ENCODE results near the gene GADD45B. TPM values are rescaled to one million over a fixed set of nuclear protein-coding genes. Genes with fewer than 3 reads are reported as not detected.

Gene GADD45B
- total RNA-seq, 1 experiment from 2014 or later, result 56.2 TPM

- no peaks in the 10 kb centered on the region for H3K27me3 ChIP-seq (ENCODE audit: control insufficient read depth, insufficient read depth, low read length)
- in situ Hi-C loops (cut with HindIII; ENCODE audit: low pct_unique_long_range_greater_than_20kb, low sequenced_read_pairs), result no loop called here
- DNase-seq (ENCODE audit: low read depth, low spot score), result no peak
- POLR2A ChIA-PET, result interaction anchor here (0.6 to 1.4 kb wide), 3 partner anchors 21 to 416 kb away, joined by 3 to 8 read pairs (median 4); partner anchors contain the start of gene GADD45B
- no peak for ATAC-seq
- CTCF ChIA-PET, result no interaction called here
- no peaks in the 10 kb centered on the region for H3K9me3 ChIP-seq (ENCODE audit: control insufficient read depth, insufficient read depth, low read depth, low read length)
- intact Hi-C loops (cut with micrococcal nuclease; ENCODE audit: unreplicated experiment), result no loop called here
- H3K36me3 ChIP-seq (ENCODE audit: control insufficient read depth, insufficient read depth, low read length), result no peaks in the 10 kb centered on the region
- no peak for TF ChIP-seq SIN3A (IDR thresholded peaks at IDR 0.05; ENCODE audit: borderline replicate concordance, insufficient read depth, low read depth, low read length)
- no peak for TF ChIP-seq POLR2AphosphoS5 (IDR thresholded peaks at IDR 0.05; ENCODE audit: low read depth, low read length)
- TF ChIP-seq TCF7L2 (IDR thresholded peaks at IDR 0.05; ENCODE audit: low read depth, low read length), result no peak
- TF ChIP-seq CTCF (IDR thresholded peaks at IDR 0.05), result no peak
- TF ChIP-seq REST (IDR thresholded peaks at IDR 0.05; ENCODE audit: insufficient read depth in 1 of 2, low read depth in 2 of 2, low read length in 1 of 2), result no peak
- BruUV-seq (replicated peaks), result no TSS peak
- H3K4me3 ChIP-seq (ENCODE audit: low read depth in 2 of 2, low read length in 2 of 2), result no peak overlapping the region
- H3K4me1 ChIP-seq (ENCODE audit: control insufficient read depth, insufficient read depth, low read length), result peaks cover 26% of the 10 kb centered on the region
- H3K27ac ChIP-seq (ENCODE audit: low read length), result peak overlapping the region; percentile 23; the same call in 1 of the 2 replicates
These were observed 21.3 kb downstream of the GADD45B start for GRCh38 chr19:2497186-2497585.

- no peak for TF ChIP-seq REST (IDR thresholded peaks at IDR 0.05; ENCODE audit: insufficient read depth in 1 of 2, low read depth in 2 of 2, low read length in 1 of 2)
- TF ChIP-seq TCF7L2 (IDR thresholded peaks at IDR 0.05; ENCODE audit: low read depth, low read length), result no peak
- no peak for TF ChIP-seq CTCF (IDR thresholded peaks at IDR 0.05)
- no peak for TF ChIP-seq SIN3A (IDR thresholded peaks at IDR 0.05; ENCODE audit: borderline replicate concordance, insufficient read depth, low read depth, low read length)
- no peak for TF ChIP-seq POLR2AphosphoS5 (IDR thresholded peaks at IDR 0.05; ENCODE audit: low read depth, low read length)
- Histone ChIP-seq H3K4me3 (ENCODE audit: low read depth in 2 of 2, low read length in 2 of 2) (no peak overlapping the region), H3K27ac (ENCODE audit: low read length) (no peak overlapping the region; the same call in 1 of the 2 replicates), H3K36me3 (ENCODE audit: control insufficient read depth, insufficient read depth, low read length) (no peaks in the 10 kb centered on the region), H3K9me3 (ENCODE audit: control insufficient read depth, insufficient read depth, low read depth, low read length) (no peaks in the 10 kb centered on the region), H3K4me1 (ENCODE audit: control insufficient read depth, insufficient read depth, low read length) (peaks cover 24% of the 10 kb centered on the region), H3K27me3 (ENCODE audit: control insufficient read depth, insufficient read depth, low read length) (no peaks in the 10 kb centered on the region)
- CTCF ChIA-PET, result interaction anchor here (0.7 kb wide), 1 partner anchor 35 kb away, joined by 6 read pairs; no protein-coding TSS in a partner anchor
- no TSS peak for BruUV-seq (replicated peaks)
- ATAC-seq (no peak), DNase-seq (ENCODE audit: low read depth, low spot score) (no peak)
- in situ Hi-C loops (cut with HindIII; ENCODE audit: low pct_unique_long_range_greater_than_20kb, low sequenced_read_pairs), result no loop called here
- intact Hi-C loops (cut with micrococcal nuclease; ENCODE audit: unreplicated experiment), result no loop called here
- POLR2A ChIA-PET, result interaction anchor here (0.6 kb wide), 1 partner anchor 878 kb away, joined by 9 read pairs; no protein-coding TSS in a partner anchor
These were observed 24.2 kb downstream of the GADD45B start for GRCh38 chr19:2500156-2500555.

Data from Panc1 (cell line).